K562 (cell line): ENCODE results near the gene MPIG6B. TPM values are rescaled to one million over a fixed set of nuclear protein-coding genes. Genes with fewer than 3 reads are reported as not detected.
A peak's percentile ranks its signal among the peaks of the same experiment; 100 is the strongest.

Source experiments
- ATF1 ChIP-seq, 2 experiments: fragments of 450-650 bp in 1 of 2; IDR thresholded peaks; 2 replicates each; pipeline ENCODE4 v1.6.1; 2016; ENCODE audit warnings: missing compliant biosample characterization in 1 of 2, missing genetic modification characterization in 1 of 2
- CBFB ChIP-seq: sonication (generic); formaldehyde crosslinking; IDR thresholded peaks from 2 replicates; pipeline ENCODE4 v1.4.0; 2020; ENCODE audit warnings: mild to moderate bottlenecking, missing genetic modification reagents
- CCNT2 ChIP-seq: IDR thresholded peaks from 2 replicates; pipeline ENCODE4 v1.6.1; 2011; ENCODE audit warnings: borderline replicate concordance, low read depth, mild to moderate bottlenecking, moderate library complexity, mixed read lengths, low read length; ENCODE audit not compliant: insufficient read length; ENCODE audit errors: extremely low read depth
- CEBPG ChIP-seq, 3 experiments: fragments of 200-800 bp in 1 of 3; sonication (Bioruptor generic) in 1 of 3; sonication (generic) in 1 of 3; formaldehyde crosslinking in 1 of 3; IDR thresholded peaks in 2 of 3; conservative IDR thresholded peaks in 1 of 3; 2 replicates each; pipeline versions ENCODE4 v1.6.1 to v1.8.0; 2016 to 2022; ENCODE audit warnings: missing compliant biosample characterization in 2 of 3, missing genetic modification characterization in 2 of 3, mild to moderate bottlenecking in 1 of 3, missing genetic modification reagents in 1 of 3
- ERF ChIP-seq: fragments of 450-650 bp; formaldehyde crosslinking; IDR thresholded peaks from 2 replicates; pipeline ENCODE4 v1.4.0; 2020; ENCODE audit warnings: mild to moderate bottlenecking, mixed read lengths
- HMGN3 ChIP-seq: IDR thresholded peaks from 2 replicates; pipeline ENCODE4 v1.6.1; 2011; ENCODE audit warnings: borderline replicate concordance, low read depth, mild to moderate bottlenecking, mixed read lengths, low read length; ENCODE audit not compliant: insufficient read length; ENCODE audit errors: extremely low read depth
- JUND ChIP-seq, 2 experiments: IDR thresholded peaks; 2 replicates in 1 of 2; 3 replicates in 1 of 2; pipeline ENCODE4 v1.6.1; 2011; ENCODE audit warnings: borderline replicate concordance in 2 of 2, low read depth in 2 of 2, low read length in 2 of 2, improper control_type of control experiment in 1 of 2, missing biosample characterization in 1 of 2, missing genetic modification characterization in 1 of 2, missing genetic modification reagents in 1 of 2
- KLF6 ChIP-seq: fragments of 250-450 bp; sonication (Bioruptor Pico); IDR thresholded peaks from 2 replicates; pipeline ENCODE4 v1.4.0; 2020; ENCODE audit warnings: mild to moderate bottlenecking, moderate library complexity, borderline replicate concordance
- NCOA4 ChIP-seq: fragments of 450-650 bp; IDR thresholded peaks from 2 replicates; pipeline ENCODE4 v1.6.1; 2018; ENCODE audit warnings: mild to moderate bottlenecking; ENCODE audit not compliant: partially characterized antibody
- PTBP1 ChIP-seq: fragments of 200-400 bp; formaldehyde crosslinking; IDR thresholded peaks from 2 replicates; pipeline ENCODE4 v1.6.1; 2017; ENCODE audit warnings: low read depth, low read length
- SLC30A9 ChIP-seq: fragments of 250-450 bp; sonication (Bioruptor Pico); IDR thresholded peaks from 2 replicates; pipeline ENCODE4 v1.8.0; 2022; ENCODE audit warnings: mild to moderate bottlenecking, moderate library complexity
- YBX1 ChIP-seq: fragments of 450-650 bp; IDR thresholded peaks from 2 replicates; pipeline ENCODE4 v1.7.1; 2016; ENCODE audit warnings: mild to moderate bottlenecking
- ZNF165 ChIP-seq: fragments of 250-450 bp; sonication (Bioruptor Pico); IDR thresholded peaks from 2 replicates; pipeline ENCODE4 v1.4.0; 2020; ENCODE audit warnings: borderline replicate concordance
- ZNF384 ChIP-seq: IDR thresholded peaks from 2 replicates; pipeline ENCODE4 v1.6.1; 2012; ENCODE audit warnings: low read depth, low read length, improper control_type of control experiment
- polyA plus RNA-seq, 8 experiments: library from polyadenylated mRNA; depleted of rRNA in 4 of 8; stranded (reverse) in 5 of 8; unstranded in 3 of 8; fragments of >200 nt; fragmentation: Nextera tagmentation in 2 of 8; fragmentation: Illumina TruSeq in 1 of 8; extraction: Ambion mirVana in 2 of 8; extraction: Trizol in 1 of 8; gene quantifications; 2 replicates each; pipeline versions ENCODE4 v1.2.1 to v1.2.3, GENCODE V29; 2011 to 2014; ENCODE audit warnings: inconsistent platforms in 1 of 8, missing spikeins in 1 of 8
- total RNA-seq, 7 experiments: library from RNA; depleted of rRNA in 6 of 7; stranded (reverse); fragments of >200 nt in 6 of 7; fragmentation: Illumina TruSeq in 2 of 7; extraction: Trizol in 2 of 7; gene quantifications; 2 replicates each; pipeline versions ENCODE4 v1.2.1 to v1.2.3, GENCODE V29; 2011 to 2021; ENCODE audit warnings: low replicate concordance in 1 of 7
- TF ChIP-seq, protein P1 (sequence below), 2 experiments: fragments of 450-650 bp; IDR thresholded peaks; 2 replicates each; pipeline ENCODE4 v1.6.1; 2016
- TF ChIP-seq, protein P2 (sequence below): fragments of 450-650 bp; IDR thresholded peaks from 2 replicates; pipeline ENCODE4 v1.6.1; 2016; ENCODE audit warnings: mild to moderate bottlenecking
- TF ChIP-seq, protein P3 (sequence below): fragments of 250-450 bp; sonication (Bioruptor Pico); IDR thresholded peaks from 2 replicates; pipeline ENCODE4 v1.4.0; 2020; ENCODE audit warnings: borderline replicate concordance
- TF ChIP-seq, protein P4 (sequence below): fragments of 450-650 bp; formaldehyde crosslinking; IDR thresholded peaks from 2 replicates; pipeline ENCODE4 v1.4.0; 2020; ENCODE audit warnings: mild to moderate bottlenecking, moderate library complexity

Gene MPIG6B
- total and polyA plus RNA-seq, 9 of the 15 experiments (the other 6 are each of a cell fraction or from before 2014, with no cell fraction given), result 0.11 to 1.2 (median 0.28) TPM; not detected in 1

DNA sequence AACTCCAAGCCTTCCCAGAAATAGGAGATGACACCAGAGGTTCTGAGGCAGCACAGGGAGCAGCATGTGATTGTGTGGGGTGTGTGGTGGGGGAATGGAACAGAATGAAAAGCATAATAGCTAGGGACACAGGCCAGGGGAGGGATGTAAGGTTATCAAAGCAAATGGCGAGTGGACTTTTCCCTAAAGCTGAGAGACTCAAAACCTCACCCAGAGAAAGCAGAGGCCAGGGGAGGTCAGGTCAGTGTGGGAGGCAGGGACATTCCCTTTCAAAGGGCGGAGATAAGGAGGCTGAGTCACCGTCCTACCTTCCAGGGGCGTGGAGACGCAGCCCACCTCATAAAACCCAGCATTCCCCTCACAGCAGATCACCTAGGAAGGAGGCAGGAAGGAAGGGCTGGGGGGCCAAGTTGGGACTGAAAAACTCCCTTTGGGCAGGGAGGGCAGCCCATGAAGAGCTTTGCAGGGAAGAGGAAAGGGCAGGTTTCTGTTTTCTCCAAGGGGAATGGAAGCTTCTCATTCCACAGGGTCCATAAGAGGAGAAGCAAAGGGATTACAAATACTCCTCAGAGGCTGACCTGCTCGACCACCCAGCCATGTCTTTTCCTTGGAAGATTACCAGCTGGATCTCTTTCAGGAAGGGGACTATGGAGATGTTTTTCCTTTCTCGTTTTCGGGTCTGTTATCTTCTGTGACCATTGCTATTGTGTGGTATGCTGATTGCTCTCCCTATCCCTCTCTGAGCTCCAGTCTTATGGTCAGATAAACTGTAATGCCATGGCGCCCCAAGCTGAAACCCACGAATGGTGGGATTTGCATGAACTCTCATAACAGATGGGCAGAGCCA is 32.7 kb upstream of the MPIG6B start (continued):
- TF ChIP-seq HMGN3, result peak; percentile 63
- no peak; the same call in 1 of the 2 replicates for TF ChIP-seq KLF6 (CRISPR knock-in tag)
- TF ChIP-seq ATF1 (CRISPR knock-in tag; IDR thresholded peaks at IDR 0.05), result no peak
- TF ChIP-seq ATF1 (tag; IDR thresholded peaks at IDR 0.05), result peak; percentile 71
- no peak for TF ChIP-seq SLC30A9 (CRISPR knock-in tag)
- TF ChIP-seq NCOA4, result peak; percentile 25
- peak; percentile 100 for TF ChIP-seq JUND (IDR thresholded peaks at IDR 0.05; ENCODE audit: borderline replicate concordance, low read depth, low read length)
- peak; percentile 99; the same call in 2 of the 3 replicates for TF ChIP-seq JUND (tag; IDR thresholded peaks at IDR 0.05; ENCODE audit: borderline replicate concordance, low read depth, low read length)
- TF ChIP-seq PTBP1, result peak; percentile 21; the same call in 1 of the 2 replicates
- TF ChIP-seq YBX1, result no peak
- TF ChIP-seq, protein P1, sequence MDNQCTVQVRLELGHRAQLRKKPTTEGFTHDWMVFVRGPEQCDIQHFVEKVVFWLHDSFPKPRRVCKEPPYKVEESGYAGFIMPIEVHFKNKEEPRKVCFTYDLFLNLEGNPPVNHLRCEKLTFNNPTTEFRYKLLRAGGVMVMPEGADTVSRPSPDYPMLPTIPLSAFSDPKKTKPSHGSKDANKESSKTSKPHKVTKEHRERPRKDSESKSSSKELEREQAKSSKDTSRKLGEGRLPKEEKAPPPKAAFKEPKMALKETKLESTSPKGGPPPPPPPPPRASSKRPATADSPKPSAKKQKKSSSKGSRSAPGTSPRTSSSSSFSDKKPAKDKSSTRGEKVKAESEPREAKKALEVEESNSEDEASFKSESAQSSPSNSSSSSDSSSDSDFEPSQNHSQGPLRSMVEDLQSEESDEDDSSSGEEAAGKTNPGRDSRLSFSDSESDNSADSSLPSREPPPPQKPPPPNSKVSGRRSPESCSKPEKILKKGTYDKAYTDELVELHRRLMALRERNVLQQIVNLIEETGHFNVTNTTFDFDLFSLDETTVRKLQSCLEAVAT (IDR thresholded peaks at IDR 0.05), result peak; percentile 12 to 79; a peak in 2 of 4 replicates
- TF ChIP-seq, protein P2, sequence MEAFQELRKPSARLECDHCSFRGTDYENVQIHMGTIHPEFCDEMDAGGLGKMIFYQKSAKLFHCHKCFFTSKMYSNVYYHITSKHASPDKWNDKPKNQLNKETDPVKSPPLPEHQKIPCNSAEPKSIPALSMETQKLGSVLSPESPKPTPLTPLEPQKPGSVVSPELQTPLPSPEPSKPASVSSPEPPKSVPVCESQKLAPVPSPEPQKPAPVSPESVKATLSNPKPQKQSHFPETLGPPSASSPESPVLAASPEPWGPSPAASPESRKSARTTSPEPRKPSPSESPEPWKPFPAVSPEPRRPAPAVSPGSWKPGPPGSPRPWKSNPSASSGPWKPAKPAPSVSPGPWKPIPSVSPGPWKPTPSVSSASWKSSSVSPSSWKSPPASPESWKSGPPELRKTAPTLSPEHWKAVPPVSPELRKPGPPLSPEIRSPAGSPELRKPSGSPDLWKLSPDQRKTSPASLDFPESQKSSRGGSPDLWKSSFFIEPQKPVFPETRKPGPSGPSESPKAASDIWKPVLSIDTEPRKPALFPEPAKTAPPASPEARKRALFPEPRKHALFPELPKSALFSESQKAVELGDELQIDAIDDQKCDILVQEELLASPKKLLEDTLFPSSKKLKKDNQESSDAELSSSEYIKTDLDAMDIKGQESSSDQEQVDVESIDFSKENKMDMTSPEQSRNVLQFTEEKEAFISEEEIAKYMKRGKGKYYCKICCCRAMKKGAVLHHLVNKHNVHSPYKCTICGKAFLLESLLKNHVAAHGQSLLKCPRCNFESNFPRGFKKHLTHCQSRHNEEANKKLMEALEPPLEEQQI, result no peak
- no peak for TF ChIP-seq CBFB (CRISPR knock-in tag)
- no peak for TF ChIP-seq CEBPG (CRISPR knock-in tag; IDR thresholded peaks at IDR 0.05)
- TF ChIP-seq CEBPG (tag; conservative IDR thresholded peaks at IDR 0.05 in 1 of 2, IDR thresholded peaks at IDR 0.05 in 1 of 2), result no peak
- TF ChIP-seq ZNF384, result no peak
- TF ChIP-seq, protein P3, sequence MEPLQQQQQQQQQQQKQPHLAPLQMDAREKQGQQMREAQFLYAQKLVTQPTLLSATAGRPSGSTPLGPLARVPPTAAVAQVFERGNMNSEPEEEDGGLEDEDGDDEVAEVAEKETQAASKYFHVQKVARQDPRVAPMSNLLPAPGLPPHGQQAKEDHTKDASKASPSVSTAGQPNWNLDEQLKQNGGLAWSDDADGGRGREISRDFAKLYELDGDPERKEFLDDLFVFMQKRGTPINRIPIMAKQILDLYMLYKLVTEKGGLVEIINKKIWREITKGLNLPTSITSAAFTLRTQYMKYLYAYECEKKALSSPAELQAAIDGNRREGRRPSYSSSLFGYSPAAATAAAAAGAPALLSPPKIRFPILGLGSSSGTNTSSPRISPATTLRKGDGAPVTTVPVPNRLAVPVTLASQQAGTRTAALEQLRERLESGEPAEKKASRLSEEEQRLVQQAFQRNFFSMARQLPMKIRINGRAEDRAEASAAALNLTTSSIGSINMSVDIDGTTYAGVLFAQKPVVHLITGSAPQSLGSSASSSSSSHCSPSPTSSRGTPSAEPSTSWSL, result 0 out of 2 replicates have a peak, but pooled peaks have one; percentile 89
- peak; percentile 93 for TF ChIP-seq CCNT2
- TF ChIP-seq, protein P4, sequence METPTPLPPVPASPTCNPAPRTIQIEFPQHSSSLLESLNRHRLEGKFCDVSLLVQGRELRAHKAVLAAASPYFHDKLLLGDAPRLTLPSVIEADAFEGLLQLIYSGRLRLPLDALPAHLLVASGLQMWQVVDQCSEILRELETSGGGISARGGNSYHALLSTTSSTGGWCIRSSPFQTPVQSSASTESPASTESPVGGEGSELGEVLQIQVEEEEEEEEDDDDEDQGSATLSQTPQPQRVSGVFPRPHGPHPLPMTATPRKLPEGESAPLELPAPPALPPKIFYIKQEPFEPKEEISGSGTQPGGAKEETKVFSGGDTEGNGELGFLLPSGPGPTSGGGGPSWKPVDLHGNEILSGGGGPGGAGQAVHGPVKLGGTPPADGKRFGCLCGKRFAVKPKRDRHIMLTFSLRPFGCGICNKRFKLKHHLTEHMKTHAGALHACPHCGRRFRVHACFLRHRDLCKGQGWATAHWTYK (CRISPR knock-in tag), result peak; percentile 87
- no peak for TF ChIP-seq ZNF165 (CRISPR knock-in tag)
- TF ChIP-seq ERF (CRISPR knock-in tag), result no peak
